Ectodermal cell (in vitro differentiated cells): ENCODE data around the gene LMCD1.

Source experiments
- H3K27ac ChIP-seq: 2 replicates; pipeline ENCODE4 v1.7.0; 2013; ENCODE audit warnings: mild to moderate bottlenecking, low read depth, low read length; ENCODE audit not compliant: insufficient read depth, poor library complexity, severe bottlenecking
- H3K27me3 ChIP-seq: 2 replicates; pipeline ENCODE4 v1.7.0; 2013; ENCODE audit warnings: mild to moderate bottlenecking, low read length; ENCODE audit not compliant: insufficient read depth, control insufficient read depth, poor library complexity, severe bottlenecking
- H3K36me3 ChIP-seq: one replicate; pipeline ENCODE4 v1.7.0; 2013; ENCODE audit warnings: low read length; ENCODE audit not compliant: control insufficient read depth, insufficient read depth
- H3K4me1 ChIP-seq: one replicate; pipeline ENCODE4 v1.7.0; 2013; ENCODE audit warnings: low read length; ENCODE audit not compliant: control insufficient read depth, insufficient read depth
- H3K4me3 ChIP-seq: 2 replicates; pipeline ENCODE4 v1.7.0; 2013; ENCODE audit warnings: low read depth, low read length, control low read depth; ENCODE audit not compliant: insufficient read depth
- H3K9me3 ChIP-seq: 2 replicates; pipeline ENCODE4 v1.7.0; 2013; ENCODE audit warnings: mild to moderate bottlenecking, low read length, moderate library complexity; ENCODE audit not compliant: control insufficient read depth
- WGBS, 2 experiments: methylation state at CpG; one replicate each; pipeline ENCODE4 v1.1.7; 2013; ENCODE audit warnings: missing lambda C conversion rate in 2 of 2; 5-methylcytosine and 5-hydroxymethylcytosine counted together

The LMCD1 gene

DNA sequence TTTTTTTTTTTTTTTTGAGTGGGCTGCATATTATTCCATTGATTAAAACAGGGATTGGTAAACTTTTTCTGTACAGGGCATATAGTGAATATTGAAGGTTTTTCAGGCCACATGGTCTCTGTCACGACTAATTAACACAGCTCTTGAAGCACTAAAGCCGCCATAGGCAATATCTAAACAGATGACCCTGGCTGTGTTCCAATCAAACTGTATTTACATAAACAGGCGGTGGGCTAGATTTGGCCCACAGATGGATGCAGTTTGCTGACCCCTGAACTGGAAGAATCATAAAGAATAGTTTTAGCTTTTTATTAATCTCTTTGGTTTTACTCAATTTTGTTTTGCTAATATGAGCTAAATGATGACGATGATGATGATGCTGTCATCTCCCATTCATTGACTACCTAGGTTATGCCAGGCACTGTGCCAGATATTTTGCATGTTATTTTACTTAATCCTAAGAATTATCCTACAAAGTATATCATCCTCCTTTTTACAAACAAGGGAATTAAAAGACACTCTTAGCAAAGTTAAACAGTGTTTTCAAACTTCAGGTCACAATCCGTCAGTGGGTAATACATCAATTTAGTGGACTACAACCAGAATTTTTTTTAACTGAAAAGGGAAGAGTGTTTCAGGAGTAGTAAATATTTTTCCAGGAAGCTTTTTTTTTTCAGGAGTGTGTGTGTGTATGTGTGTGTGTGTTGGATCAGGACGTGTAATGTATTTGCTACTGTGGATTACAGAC, 54.3 kb downstream of the LMCD1 start:
- WGBS, 2 experiments, result 87 to 90% methylated on average over 5 to 6 of the region's 6 CpGs
- Histone ChIP-seq H3K36me3 (no peaks in the 10 kb centered on the region), H3K9me3 (no peaks in the 10 kb centered on the region), H3K4me3 (no peak overlapping the region), H3K4me1 (peaks cover 18% of the 10 kb centered on the region), H3K27me3 (no peaks in the 10 kb centered on the region), H3K27ac (no peak overlapping the region)

DNA sequence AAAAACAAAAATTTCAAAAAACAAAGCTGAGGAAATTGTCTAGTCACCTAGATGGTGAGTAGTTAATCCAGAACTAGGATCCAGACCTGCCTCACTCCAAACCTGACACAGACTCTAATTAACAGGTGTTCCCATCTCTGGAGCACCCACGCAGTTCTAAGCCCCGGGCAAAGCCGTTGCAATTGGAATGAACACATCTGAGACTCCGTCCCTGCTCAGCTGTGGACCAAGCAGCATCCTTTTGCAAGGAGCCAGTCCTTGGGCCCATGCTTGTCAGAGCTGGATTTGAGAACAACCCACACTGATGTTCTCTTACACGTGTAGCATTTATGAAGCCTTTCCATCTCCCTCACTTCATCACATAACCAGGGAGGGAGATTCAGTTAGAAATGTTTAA, 54.8 kb downstream of the LMCD1 start:
- no peaks in the 10 kb centered on the region for H3K36me3 ChIP-seq
- 94 to 96% methylated on average over 4 to 5 of the region's 5 CpGs for WGBS, 2 experiments
- no peaks in the 10 kb centered on the region for H3K27me3 ChIP-seq
- peaks cover 18% of the 10 kb centered on the region for H3K4me1 ChIP-seq
- H3K4me3 ChIP-seq, result no peak overlapping the region
- no peak overlapping the region for H3K27ac ChIP-seq
- no peaks in the 10 kb centered on the region for H3K9me3 ChIP-seq

DNA sequence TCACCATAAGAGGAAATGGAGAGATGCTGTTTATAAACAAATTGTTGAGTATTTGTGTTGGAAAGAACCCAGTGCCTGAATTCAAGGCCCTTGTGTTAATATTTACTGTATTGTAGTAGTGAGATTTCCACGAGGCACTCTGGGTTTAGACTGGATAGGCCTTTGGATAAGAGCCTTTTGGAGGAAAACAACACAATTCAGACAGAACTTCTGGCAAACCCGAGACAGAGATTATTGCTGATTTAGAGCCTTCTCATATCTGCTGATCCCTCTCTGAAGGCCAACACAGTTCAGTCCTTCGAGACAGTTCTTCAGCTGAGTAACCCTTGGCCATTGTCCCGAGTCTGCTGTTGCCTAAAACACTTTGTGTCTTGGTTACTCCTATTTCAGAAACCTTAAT, 55.7 kb downstream of the LMCD1 start:
- 93 to 95% methylated on average over 4 of the region's 4 CpGs for WGBS, 2 experiments
- H3K27me3 ChIP-seq, result no peaks in the 10 kb centered on the region
- H3K36me3 ChIP-seq, result no peaks in the 10 kb centered on the region
- no peaks in the 10 kb centered on the region for H3K9me3 ChIP-seq
- no peak overlapping the region for H3K27ac ChIP-seq
- H3K4me3 ChIP-seq, result no peak overlapping the region
- H3K4me1 ChIP-seq, result peaks cover 18% of the 10 kb centered on the region

DNA sequence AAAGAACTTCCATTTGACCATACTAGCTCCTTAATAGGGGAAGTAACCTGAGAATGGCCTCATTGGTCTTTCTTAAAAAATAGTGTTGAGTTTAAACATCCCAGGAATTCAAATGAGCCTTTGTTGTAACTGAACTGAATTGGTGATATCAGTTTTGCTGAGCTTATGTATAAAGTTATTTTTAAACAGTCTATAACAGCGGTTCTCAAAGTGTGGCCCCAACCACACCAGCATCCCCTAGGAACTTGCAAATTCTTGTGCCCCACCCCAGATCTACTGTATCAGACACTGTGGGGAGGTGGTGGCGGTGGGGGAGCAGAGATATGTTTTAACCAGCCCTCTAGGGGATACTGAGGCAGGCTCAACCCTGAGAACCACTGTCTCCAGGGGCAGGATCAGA, 57.0 kb downstream of the LMCD1 start:
- Histone ChIP-seq H3K27ac (no peak overlapping the region), H3K27me3 (no peaks in the 10 kb centered on the region), H3K9me3 (no peaks in the 10 kb centered on the region), H3K36me3 (no peaks in the 10 kb centered on the region), H3K4me3 (no peak overlapping the region), H3K4me1 (peaks cover 18% of the 10 kb centered on the region)
- 98 to 100% methylated on average over 1 to 2 of the region's 2 CpGs for WGBS, 2 experiments

DNA sequence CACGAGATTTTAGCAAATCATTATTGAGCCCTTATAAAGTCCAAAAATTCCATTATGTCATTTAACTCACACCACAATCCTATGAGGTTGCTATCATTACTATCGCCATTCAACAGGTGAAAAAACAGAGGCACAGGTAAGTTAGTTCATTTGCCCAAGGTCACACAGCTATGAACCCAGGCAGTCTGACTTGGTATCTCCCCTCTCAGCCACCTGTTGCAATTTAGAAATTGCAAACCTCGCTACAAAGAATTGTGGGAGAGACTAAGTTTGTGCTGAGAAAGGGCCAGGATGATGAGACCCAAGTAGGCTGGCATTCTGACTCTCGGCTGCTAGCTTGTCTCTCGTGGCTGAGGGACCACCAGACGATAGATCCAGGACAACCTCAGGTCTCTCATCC, 57.7 kb downstream of the LMCD1 start:
- Histone ChIP-seq H3K27ac (no peak overlapping the region), H3K4me3 (no peak overlapping the region), H3K27me3 (no peaks in the 10 kb centered on the region), H3K36me3 (no peaks in the 10 kb centered on the region), H3K9me3 (no peaks in the 10 kb centered on the region), H3K4me1 (peaks cover 17% of the 10 kb centered on the region)
- WGBS, 2 experiments, result 94 to 99% methylated on average over 6 of the region's 6 CpGs

DNA sequence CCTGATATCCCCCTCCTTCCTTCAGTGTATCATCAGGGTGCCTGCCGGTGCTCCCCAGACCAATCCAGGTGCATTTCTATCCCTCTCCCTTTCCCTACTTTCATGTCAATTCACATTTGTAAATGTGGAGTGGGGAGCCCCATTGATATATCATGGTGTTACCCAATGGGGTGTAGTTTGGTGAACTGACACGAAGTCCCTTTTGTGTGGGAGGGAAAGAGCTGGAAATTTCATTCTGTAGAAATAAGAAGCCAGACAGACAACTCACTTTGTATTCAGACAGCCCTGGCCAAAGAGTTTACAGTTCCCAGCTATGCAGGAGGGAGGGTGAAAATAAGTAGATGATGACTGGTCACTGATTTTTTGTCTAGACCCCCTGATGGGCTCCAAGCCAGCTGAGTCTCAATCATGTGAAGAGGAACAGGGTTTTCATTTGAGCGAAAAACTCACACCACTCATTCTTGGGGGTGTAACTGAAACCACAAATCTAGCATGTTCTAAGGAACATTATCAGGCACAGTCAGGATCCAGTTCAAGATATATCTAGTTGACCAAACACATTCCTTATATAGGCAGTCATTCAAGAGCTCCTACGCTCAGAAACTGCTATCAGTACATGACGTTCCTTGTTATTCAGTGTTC, 58.9 kb downstream of the LMCD1 start:
- Histone ChIP-seq H3K27ac (no peak overlapping the region), H3K4me3 (no peak overlapping the region), H3K36me3 (no peaks in the 10 kb centered on the region), H3K4me1 (peaks cover 7% of the 10 kb centered on the region), H3K9me3 (no peaks in the 10 kb centered on the region), H3K27me3 (no peaks in the 10 kb centered on the region)
- 90 to 93% methylated on average over 4 to 5 of the region's 5 CpGs for WGBS, 2 experiments

DNA sequence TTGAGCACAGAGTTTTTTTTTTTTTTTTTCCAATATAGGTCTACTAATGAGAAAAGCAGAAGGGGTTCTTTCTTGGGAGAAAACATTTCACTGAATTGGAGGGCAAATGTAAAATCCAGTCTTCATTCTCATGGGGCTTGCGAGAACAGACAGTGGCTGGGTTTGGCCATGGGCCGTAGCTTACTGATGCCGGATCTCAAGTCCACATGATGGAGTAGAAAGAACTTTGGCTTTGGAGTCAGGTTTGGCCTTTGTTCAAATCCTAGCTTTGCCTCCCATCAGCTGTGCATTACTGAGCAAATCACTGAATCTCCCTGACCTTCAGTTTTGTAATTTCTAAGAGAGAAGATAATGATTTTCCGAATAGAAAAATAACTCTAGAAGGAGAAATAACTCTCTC, 59.7 kb downstream of the LMCD1 start:
- no peak overlapping the region for H3K4me3 ChIP-seq
- H3K4me1 ChIP-seq, result no peaks in the 10 kb centered on the region
- H3K27ac ChIP-seq, result no peak overlapping the region
- no peaks in the 10 kb centered on the region for H3K9me3 ChIP-seq
- no peaks in the 10 kb centered on the region for H3K27me3 ChIP-seq
- WGBS, 2 experiments, result 94 to 96% methylated on average over 4 of the region's 4 CpGs
- H3K36me3 ChIP-seq, result no peaks in the 10 kb centered on the region

DNA sequence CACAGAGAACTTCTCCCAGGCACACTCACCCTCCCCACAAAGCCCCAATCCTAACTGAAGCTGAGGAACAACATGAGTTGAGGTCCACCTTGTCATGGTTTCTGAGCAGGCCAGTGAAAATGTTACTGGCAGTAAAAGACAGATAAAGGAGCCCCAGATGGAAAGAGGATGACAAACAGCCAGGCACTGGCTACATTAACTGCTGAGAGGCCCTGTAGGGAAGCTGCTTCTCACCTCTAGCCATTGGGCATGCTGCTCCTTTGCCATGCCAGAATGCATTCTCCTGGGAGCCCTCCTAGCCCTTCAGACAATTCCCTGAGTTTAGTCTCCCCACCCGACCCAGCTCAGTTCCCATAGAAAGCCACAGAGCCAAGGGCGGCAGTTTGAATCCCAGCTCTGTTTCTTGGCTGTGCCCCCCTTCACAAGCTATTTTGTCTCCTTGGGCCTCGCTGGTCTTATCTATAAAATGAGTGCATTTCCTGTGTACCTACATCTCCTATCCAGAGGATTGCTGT, 60.5 kb downstream of the LMCD1 start:
- H3K9me3 ChIP-seq, result no peaks in the 10 kb centered on the region
- H3K4me3 ChIP-seq, result no peak overlapping the region
- H3K27ac ChIP-seq, result no peak overlapping the region
- H3K4me1 ChIP-seq, result no peaks in the 10 kb centered on the region
- H3K36me3 ChIP-seq, result no peaks in the 10 kb centered on the region
- no peaks in the 10 kb centered on the region for H3K27me3 ChIP-seq
- 81 to 89% methylated on average over 3 of the region's 3 CpGs for WGBS, 2 experiments

DNA sequence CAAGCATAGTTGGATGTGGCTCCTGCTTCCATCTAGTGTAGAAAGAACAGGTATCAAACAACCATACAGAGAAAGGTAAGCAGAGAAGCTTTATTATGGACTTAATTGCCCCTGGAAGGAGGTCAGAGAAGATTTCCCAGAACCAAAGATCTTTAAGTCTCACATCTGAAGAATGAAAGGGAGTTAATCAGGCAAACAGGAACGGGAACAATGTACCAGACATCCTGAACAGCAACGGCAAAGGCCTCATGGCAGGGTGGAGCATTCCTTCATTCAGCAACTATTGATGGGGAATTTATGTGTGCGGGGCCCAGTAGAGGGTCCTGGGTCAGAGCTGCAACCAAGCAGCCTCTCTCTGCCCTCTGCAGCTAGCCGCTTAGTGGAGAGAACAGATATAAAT, 61.5 kb downstream of the LMCD1 start:
- WGBS, 2 experiments, result 93% methylated on average over 3 to 4 of the region's 4 CpGs
- Histone ChIP-seq H3K9me3 (no peaks in the 10 kb centered on the region), H3K36me3 (no peaks in the 10 kb centered on the region), H3K27me3 (no peaks in the 10 kb centered on the region), H3K4me3 (no peak overlapping the region), H3K4me1 (no peaks in the 10 kb centered on the region), H3K27ac (no peak overlapping the region)

DNA sequence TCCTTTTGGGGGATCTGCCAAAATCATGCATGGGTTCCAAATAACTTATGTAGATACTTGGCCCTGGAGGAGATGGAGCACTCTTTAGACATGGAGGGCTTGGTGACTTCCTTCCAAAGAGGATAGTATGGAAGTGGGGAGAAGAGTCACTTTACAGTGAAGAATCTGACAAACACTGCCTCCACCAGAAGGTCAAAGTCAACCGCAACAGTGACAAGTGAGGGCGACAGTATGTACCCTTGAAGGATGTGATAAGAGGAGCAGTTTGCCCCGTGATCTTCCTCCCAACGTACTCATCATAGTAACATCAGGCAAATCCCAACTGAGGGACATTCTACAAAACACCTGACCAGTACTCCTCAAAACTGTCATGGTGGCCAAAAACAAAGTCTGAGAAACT, 62.0 kb downstream of the LMCD1 start:
- Histone ChIP-seq H3K36me3 (no peaks in the 10 kb centered on the region), H3K4me1 (no peaks in the 10 kb centered on the region), H3K9me3 (no peaks in the 10 kb centered on the region), H3K27ac (no peak overlapping the region), H3K4me3 (no peak overlapping the region), H3K27me3 (no peaks in the 10 kb centered on the region)
- 88 to 92% methylated on average over 4 of the region's 4 CpGs for WGBS, 2 experiments
